ENCODE measurements around the gene GAB3.

DNA sequence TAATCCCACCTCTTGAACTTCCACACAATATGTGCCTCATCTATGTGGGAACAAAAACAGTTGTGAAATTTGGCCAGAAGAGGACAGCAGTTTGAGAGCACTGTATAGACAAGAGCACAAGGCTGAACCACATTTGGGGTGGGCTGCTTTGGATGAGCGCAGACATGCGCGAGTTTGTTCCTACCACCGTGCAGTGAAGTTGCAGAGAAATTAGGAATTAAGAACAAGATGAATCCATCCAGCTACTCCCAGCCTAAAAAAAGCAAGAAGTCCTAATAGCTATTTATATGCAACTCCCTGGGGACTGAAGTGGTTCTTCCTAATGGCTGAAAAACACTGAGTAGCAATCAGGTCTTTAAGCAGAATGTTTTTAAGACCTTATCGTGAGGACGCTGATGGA, 1.0 kb downstream of the GAB3 start:
- no peak for TF ChIP-seq POLR2AphosphoS5 (IDR thresholded peaks at IDR 0.05)
- TF ChIP-seq, protein P1, sequence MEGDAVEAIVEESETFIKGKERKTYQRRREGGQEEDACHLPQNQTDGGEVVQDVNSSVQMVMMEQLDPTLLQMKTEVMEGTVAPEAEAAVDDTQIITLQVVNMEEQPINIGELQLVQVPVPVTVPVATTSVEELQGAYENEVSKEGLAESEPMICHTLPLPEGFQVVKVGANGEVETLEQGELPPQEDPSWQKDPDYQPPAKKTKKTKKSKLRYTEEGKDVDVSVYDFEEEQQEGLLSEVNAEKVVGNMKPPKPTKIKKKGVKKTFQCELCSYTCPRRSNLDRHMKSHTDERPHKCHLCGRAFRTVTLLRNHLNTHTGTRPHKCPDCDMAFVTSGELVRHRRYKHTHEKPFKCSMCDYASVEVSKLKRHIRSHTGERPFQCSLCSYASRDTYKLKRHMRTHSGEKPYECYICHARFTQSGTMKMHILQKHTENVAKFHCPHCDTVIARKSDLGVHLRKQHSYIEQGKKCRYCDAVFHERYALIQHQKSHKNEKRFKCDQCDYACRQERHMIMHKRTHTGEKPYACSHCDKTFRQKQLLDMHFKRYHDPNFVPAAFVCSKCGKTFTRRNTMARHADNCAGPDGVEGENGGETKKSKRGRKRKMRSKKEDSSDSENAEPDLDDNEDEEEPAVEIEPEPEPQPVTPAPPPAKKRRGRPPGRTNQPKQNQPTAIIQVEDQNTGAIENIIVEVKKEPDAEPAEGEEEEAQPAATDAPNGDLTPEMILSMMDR (IDR thresholded peaks at IDR 0.05), result no peak
- TF ChIP-seq POLR2A (IDR thresholded peaks at IDR 0.05), result no peak
- no peak for TF ChIP-seq EP300 (IDR thresholded peaks at IDR 0.05)

Data from stomach (tissue), 4 donors.